ENCODE data around the gene NRXN3.

GRCh38 chr14:79369359-79370332 lies 1199.5 kb downstream of the NRXN3 start:
- no peak for TF ChIP-seq CTCF (conservative IDR thresholded peaks at IDR 0.05 in 1 of 2, IDR thresholded peaks at IDR 0.05 in 1 of 2; ENCODE audit: extremely low read depth in 1 of 2, insufficient read depth in 1 of 2, low read depth in 1 of 2, low read length in 2 of 2)
- no peak for TF ChIP-seq EZH2 (IDR thresholded peaks at IDR 0.05; ENCODE audit: borderline replicate concordance, low read length)

Data from mammary epithelial cell (primary cell).